ENCODE data around the gene STAT3. TPM values are rescaled to one million over a fixed set of nuclear protein-coding genes. Genes with fewer than 3 reads are reported as not detected.

The STAT3 gene
- total and polyA plus RNA-seq, 9 of the 15 experiments (the other 6 are each of a cell fraction or from before 2014, with no cell fraction given): 90.0 to 179 (median 114) TPM

DNA sequence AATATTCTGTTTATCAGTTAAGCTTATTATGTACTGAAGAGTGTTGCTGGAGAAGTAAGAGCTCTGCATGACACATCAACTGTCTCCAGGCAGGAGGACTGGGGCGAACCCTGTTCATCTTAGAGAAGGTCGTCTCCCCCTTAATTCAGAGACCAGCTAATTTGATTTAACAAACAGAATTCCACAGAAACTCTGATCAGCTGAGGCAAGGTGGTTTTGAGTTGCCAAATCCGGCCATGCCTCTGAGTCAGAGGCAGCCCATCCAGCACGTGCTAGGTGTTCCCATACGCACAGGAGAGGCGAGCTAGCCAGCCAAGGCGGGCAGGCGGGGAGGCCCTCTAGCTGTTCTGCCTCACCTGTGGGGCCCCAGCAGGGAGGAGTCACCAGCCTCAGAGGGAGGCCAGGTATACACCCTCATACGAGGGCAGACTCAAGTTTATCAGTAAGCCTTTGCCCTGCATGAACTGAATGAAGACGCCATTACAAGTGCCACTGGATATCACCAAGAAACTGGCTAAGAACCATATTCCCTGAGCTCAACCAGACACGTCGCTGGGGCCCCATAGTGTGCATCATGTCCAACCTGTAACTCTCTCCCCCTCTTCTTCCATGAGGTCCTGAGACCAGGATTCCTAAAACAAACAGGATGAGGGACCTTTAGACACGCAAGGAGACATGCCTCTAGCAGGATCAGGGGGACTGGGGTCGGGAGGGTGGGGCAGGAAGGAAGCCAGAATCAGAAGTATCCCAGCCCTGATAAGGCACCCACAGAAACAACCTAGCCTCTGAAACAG is 74.3 kb downstream of the STAT3 start (continued):
- TF ChIP-seq MAX (CRISPR knock-in tag; IDR thresholded peaks at IDR 0.05) (peak; percentile 80), ZNF436 (CRISPR knock-in tag; IDR thresholded peaks at IDR 0.05) (no peak), ZFX (CRISPR knock-in tag; IDR thresholded peaks at IDR 0.05) (no peak), E2F3 (CRISPR knock-in tag; IDR thresholded peaks at IDR 0.05) (peak; percentile 77), ZNF444 (CRISPR knock-in tag; IDR thresholded peaks at IDR 0.05) (no peak), SMARCA4 (IDR thresholded peaks at IDR 0.05) (no peak), MAFF (IDR thresholded peaks at IDR 0.05; ENCODE audit: low read length) (no peak), CHD4 (IDR thresholded peaks at IDR 0.05; ENCODE audit: insufficient read depth, insufficient replicate concordance, low read depth, low read length, poor library complexity, severe bottlenecking) (no peak), NUFIP1 (IDR thresholded peaks at IDR 0.05; ENCODE audit: partially characterized antibody) (no peak), ZNF143 (CRISPR knock-in tag; IDR thresholded peaks at IDR 0.05) (no peak), RBM34 (IDR thresholded peaks at IDR 0.05; ENCODE audit: borderline replicate concordance, insufficient read depth, low read length) (no peak), ZKSCAN1 (IDR thresholded peaks at IDR 0.05; ENCODE audit: low read depth, low read length) (no peak), BACH1 (tag; IDR thresholded peaks at IDR 0.05) (0 out of 2 replicates have a peak, but pooled peaks have one; percentile 38), CTBP1 (IDR thresholded peaks at IDR 0.05; ENCODE audit: borderline replicate concordance) (peak; percentile 53; the same call in 1 of the 2 replicates), HES1 (IDR thresholded peaks at IDR 0.05; ENCODE audit: low read depth) (no peak), JUNB (CRISPR knock-in tag; conservative IDR thresholded peaks at IDR 0.05) (no peak), SRSF7 (optimal IDR thresholded peaks at IDR 0.05; ENCODE audit: low read depth, low read length) (no peak), TCF7L2 (IDR thresholded peaks at IDR 0.05; ENCODE audit: low read depth, low read length) (no peak), MXI1 (IDR thresholded peaks at IDR 0.05; ENCODE audit: low read depth, low read length) (no peak), POLR3A (IDR thresholded peaks at IDR 0.05; ENCODE audit: borderline replicate concordance, extremely low read depth, insufficient read depth, insufficient read length) (no peak), RBBP5 (IDR thresholded peaks at IDR 0.05; ENCODE audit: borderline replicate concordance, insufficient read depth, low read length, poor library complexity, severe bottlenecking) (no peak)
- TF ChIP-seq, protein P1, sequence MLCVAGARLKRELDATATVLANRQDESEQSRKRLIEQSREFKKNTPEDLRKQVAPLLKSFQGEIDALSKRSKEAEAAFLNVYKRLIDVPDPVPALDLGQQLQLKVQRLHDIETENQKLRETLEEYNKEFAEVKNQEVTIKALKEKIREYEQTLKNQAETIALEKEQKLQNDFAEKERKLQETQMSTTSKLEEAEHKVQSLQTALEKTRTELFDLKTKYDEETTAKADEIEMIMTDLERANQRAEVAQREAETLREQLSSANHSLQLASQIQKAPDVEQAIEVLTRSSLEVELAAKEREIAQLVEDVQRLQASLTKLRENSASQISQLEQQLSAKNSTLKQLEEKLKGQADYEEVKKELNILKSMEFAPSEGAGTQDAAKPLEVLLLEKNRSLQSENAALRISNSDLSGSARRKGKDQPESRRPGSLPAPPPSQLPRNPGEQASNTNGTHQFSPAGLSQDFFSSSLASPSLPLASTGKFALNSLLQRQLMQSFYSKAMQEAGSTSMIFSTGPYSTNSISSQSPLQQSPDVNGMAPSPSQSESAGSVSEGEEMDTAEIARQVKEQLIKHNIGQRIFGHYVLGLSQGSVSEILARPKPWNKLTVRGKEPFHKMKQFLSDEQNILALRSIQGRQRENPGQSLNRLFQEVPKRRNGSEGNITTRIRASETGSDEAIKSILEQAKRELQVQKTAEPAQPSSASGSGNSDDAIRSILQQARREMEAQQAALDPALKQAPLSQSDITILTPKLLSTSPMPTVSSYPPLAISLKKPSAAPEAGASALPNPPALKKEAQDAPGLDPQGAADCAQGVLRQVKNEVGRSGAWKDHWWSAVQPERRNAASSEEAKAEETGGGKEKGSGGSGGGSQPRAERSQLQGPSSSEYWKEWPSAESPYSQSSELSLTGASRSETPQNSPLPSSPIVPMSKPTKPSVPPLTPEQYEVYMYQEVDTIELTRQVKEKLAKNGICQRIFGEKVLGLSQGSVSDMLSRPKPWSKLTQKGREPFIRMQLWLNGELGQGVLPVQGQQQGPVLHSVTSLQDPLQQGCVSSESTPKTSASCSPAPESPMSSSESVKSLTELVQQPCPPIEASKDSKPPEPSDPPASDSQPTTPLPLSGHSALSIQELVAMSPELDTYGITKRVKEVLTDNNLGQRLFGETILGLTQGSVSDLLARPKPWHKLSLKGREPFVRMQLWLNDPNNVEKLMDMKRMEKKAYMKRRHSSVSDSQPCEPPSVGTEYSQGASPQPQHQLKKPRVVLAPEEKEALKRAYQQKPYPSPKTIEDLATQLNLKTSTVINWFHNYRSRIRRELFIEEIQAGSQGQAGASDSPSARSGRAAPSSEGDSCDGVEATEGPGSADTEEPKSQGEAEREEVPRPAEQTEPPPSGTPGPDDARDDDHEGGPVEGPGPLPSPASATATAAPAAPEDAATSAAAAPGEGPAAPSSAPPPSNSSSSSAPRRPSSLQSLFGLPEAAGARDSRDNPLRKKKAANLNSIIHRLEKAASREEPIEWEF (CRISPR knock-in tag; IDR thresholded peaks at IDR 0.05): peak; percentile 38; the same call in 1 of the 2 replicates
